HepG2 (cell line): Measurements from ENCODE around the gene GK. TPM values are rescaled to one million over a fixed set of nuclear protein-coding genes. Genes with fewer than 3 reads are reported as not detected.

Experiments
- BRD4 ChIP-seq: sonication (generic); formaldehyde crosslinking; IDR thresholded peaks from 2 replicates; pipeline ENCODE4 v1.4.0; 2020; ENCODE audit warnings: missing genetic modification reagents
- EEA1 ChIP-seq: sonication (generic); formaldehyde crosslinking; IDR thresholded peaks from 2 replicates; pipeline ENCODE4 v1.5.1; 2020; ENCODE audit warnings: mild to moderate bottlenecking, missing genetic modification reagents, borderline replicate concordance
- FOXA1 ChIP-seq, 2 experiments: fragments of 450-650 bp in 1 of 2; sonication (generic) in 1 of 2; formaldehyde crosslinking in 1 of 2; IDR thresholded peaks; 2 replicates each; pipeline versions ENCODE4 v1.4.0 to v1.6.1; 2016 to 2020; ENCODE audit warnings: missing genetic modification reagents in 1 of 2
- GATAD2A ChIP-seq: IDR thresholded peaks from 2 replicates; pipeline ENCODE4 v1.6.1; 2016
- HOXA5 ChIP-seq: sonication (generic); formaldehyde crosslinking; IDR thresholded peaks from 2 replicates; pipeline ENCODE4 v1.4.0; 2020; ENCODE audit warnings: missing genetic modification reagents
- IKZF4 ChIP-seq: sonication (generic); formaldehyde crosslinking; IDR thresholded peaks from 2 replicates; pipeline ENCODE4 v1.5.1; 2020; ENCODE audit warnings: borderline replicate concordance, mild to moderate bottlenecking, low read depth, missing genetic modification reagents; ENCODE audit errors: not compliant biosample characterization
- KAT2B ChIP-seq: fragments of 150-350 bp; IDR thresholded peaks from 2 replicates; pipeline ENCODE4 v1.6.1; 2014; ENCODE audit warnings: low read depth, low read length, borderline replicate concordance
- KDM1A ChIP-seq: IDR thresholded peaks from 2 replicates; pipeline ENCODE4 v1.6.1; 2016; ENCODE audit warnings: missing compliant biosample characterization
- KDM4B ChIP-seq: sonication (generic); formaldehyde crosslinking; IDR thresholded peaks from 2 replicates; pipeline ENCODE4 v1.4.0; 2020; ENCODE audit warnings: missing genetic modification reagents
- LBX2 ChIP-seq: sonication (generic); formaldehyde crosslinking; IDR thresholded peaks from 2 replicates; pipeline ENCODE4 v1.5.0; 2020; ENCODE audit warnings: missing genetic modification reagents, mild to moderate bottlenecking, borderline replicate concordance
- NR2F2 ChIP-seq: IDR thresholded peaks from 2 replicates; pipeline ENCODE4 v1.6.1; 2012; ENCODE audit warnings: low read depth, inconsistent platforms, borderline replicate concordance
- PITX1 ChIP-seq: sonication (generic); formaldehyde crosslinking; IDR thresholded peaks from 2 replicates; pipeline ENCODE4 v1.5.1; 2020; ENCODE audit warnings: mild to moderate bottlenecking, missing genetic modification reagents
- SIN3B ChIP-seq: fragments of 150-350 bp; IDR thresholded peaks from 2 replicates; pipeline ENCODE4 v1.6.1; 2014; ENCODE audit warnings: low read length
- SOX5 ChIP-seq: IDR thresholded peaks from 2 replicates; pipeline ENCODE4 v1.6.1; 2016; ENCODE audit warnings: borderline replicate concordance
- SPEN ChIP-seq: sonication (generic); formaldehyde crosslinking; IDR thresholded peaks from 2 replicates; pipeline ENCODE4 v1.5.1; 2020; ENCODE audit warnings: low read depth, mild to moderate bottlenecking, missing genetic modification reagents
- SRSF1 ChIP-seq: fragments of 200-400 bp; formaldehyde crosslinking; optimal IDR thresholded peaks from 2 replicates; pipeline ENCODE3; 2017; ENCODE audit warnings: mild to moderate bottlenecking, low read depth, low read length, moderate library complexity
- TAF1 ChIP-seq: sonication (generic); formaldehyde crosslinking; IDR thresholded peaks from 2 replicates; pipeline ENCODE4 v1.4.0; 2020; ENCODE audit warnings: missing genetic modification reagents
- TCF7L2 ChIP-seq: IDR thresholded peaks from 2 replicates; pipeline ENCODE4 v1.6.1; 2011; ENCODE audit warnings: mild to moderate bottlenecking, low read depth, low read length, moderate library complexity
- ZC3H13 ChIP-seq: sonication (generic); formaldehyde crosslinking; IDR thresholded peaks from 2 replicates; pipeline ENCODE4 v1.8.1; 2023; ENCODE audit warnings: mild to moderate bottlenecking, missing genetic modification reagents, moderate library complexity
- ZFP41 ChIP-seq: sonication (generic); formaldehyde crosslinking; IDR thresholded peaks from 2 replicates; pipeline ENCODE4 v1.4.0; 2020; ENCODE audit warnings: mild to moderate bottlenecking, missing genetic modification reagents, borderline replicate concordance
- ZNF136 ChIP-seq: sonication (generic); formaldehyde crosslinking; IDR thresholded peaks from 2 replicates; pipeline ENCODE4 v1.8.1; 2022; ENCODE audit warnings: low read depth, mild to moderate bottlenecking, moderate library complexity, missing genetic modification reagents
- ZNF20 ChIP-seq: sonication (generic); formaldehyde crosslinking; IDR thresholded peaks from 2 replicates; pipeline ENCODE4 v1.4.0; 2020; ENCODE audit warnings: mild to moderate bottlenecking, moderate library complexity, missing genetic modification reagents
- ZNF512B ChIP-seq: sonication (generic); formaldehyde crosslinking; IDR thresholded peaks from 2 replicates; pipeline ENCODE4 v1.5.1; 2020; ENCODE audit warnings: missing genetic modification reagents, mild to moderate bottlenecking, borderline replicate concordance
- ZNF558 ChIP-seq: sonication (generic); formaldehyde crosslinking; IDR thresholded peaks from 2 replicates; pipeline ENCODE4 v1.9.0; 2022; ENCODE audit warnings: mild to moderate bottlenecking, missing genetic modification reagents, borderline replicate concordance
- ZNF670 ChIP-seq: sonication (generic); formaldehyde crosslinking; IDR thresholded peaks from 2 replicates; pipeline ENCODE4 v1.8.0; 2022; ENCODE audit warnings: mild to moderate bottlenecking, missing genetic modification reagents, borderline replicate concordance
- ZZZ3 ChIP-seq: sonication (generic); formaldehyde crosslinking; IDR thresholded peaks from 2 replicates; pipeline ENCODE4 v1.4.0; 2020; ENCODE audit warnings: missing genetic modification reagents, mild to moderate bottlenecking, borderline replicate concordance
- polyA plus RNA-seq, 8 experiments: library from polyadenylated mRNA; depleted of rRNA in 3 of 8; stranded (reverse) in 7 of 8; unstranded in 1 of 8; fragments of >200 nt; fragmentation: Illumina TruSeq in 4 of 8; extraction: Trizol in 4 of 8; gene quantifications; 2 replicates each; pipeline versions ENCODE4 v1.2.1 to v1.2.3, GENCODE V29; 2011 to 2016; ENCODE audit warnings: low read depth in 4 of 8, missing spikeins in 1 of 8, mixed read lengths in 1 of 8; ENCODE audit not compliant: insufficient read depth in 1 of 8
- total RNA-seq, 5 experiments: library from RNA; depleted of rRNA; stranded (reverse); fragments of >200 nt; fragmentation: Illumina TruSeq; extraction: Trizol; gene quantifications; 2 replicates each; pipeline ENCODE4 v1.2.3, GENCODE V29; 2016; ENCODE audit warnings: low read depth in 1 of 5

The GK gene
- total and polyA plus RNA-seq, 2 of the 13 experiments (the other 11 are each of a cell fraction or from before 2014, with no cell fraction given) = 64.2 to 265 TPM

GRCh38 chrX:30693999-30694650 is 40.9 kb downstream of the GK start (continued):
- TF ChIP-seq TCF7L2 (no peak), KAT2B (no peak), SRSF1 (no peak), IKZF4 (CRISPR knock-in tag) (no peak), ZNF558 (CRISPR knock-in tag) (no peak), SOX5 (CRISPR knock-in tag) (0 out of 2 replicates have a peak, but pooled peaks have one; percentile 39), NR2F2 (no peak), BRD4 (CRISPR knock-in tag) (no peak), ZNF136 (no peak), ZZZ3 (CRISPR knock-in tag) (no peak), KDM1A (CRISPR knock-in tag) (no peak), SPEN (CRISPR knock-in tag) (no peak), TAF1 (CRISPR knock-in tag) (no peak), ZFP41 (no peak), ZNF512B (no peak), ZC3H13 (CRISPR knock-in tag) (no peak), GATAD2A (CRISPR knock-in tag) (peak; percentile 67), PITX1 (CRISPR knock-in tag) (no peak), HOXA5 (CRISPR knock-in tag) (no peak), FOXA1 (IDR thresholded peaks at IDR 0.05) (peak; percentile 35; the same call in 1 of the 2 replicates), FOXA1 (CRISPR knock-in tag; IDR thresholded peaks at IDR 0.05) (peak; percentile 68), SIN3B (no peak), KDM4B (CRISPR knock-in tag) (no peak), ZNF20 (no peak), EEA1 (CRISPR knock-in tag) (no peak), ZNF670 (no peak), LBX2 (CRISPR knock-in tag) (no peak)
